ENCODE results near the gene CRYBG2.
"Not testable (repeated sequence)": the region's sequence is repeated elsewhere in the genome, so short reads cannot be mapped to it uniquely, and the experiment has no call there.

The CRYBG2 gene

GRCh38 chr1:26300578-26301275, 53.2 kb downstream of the CRYBG2 start:
- Mint-ChIP-seq H3K4me1 (peaks cover 39% of the 10 kb centered on the region), H3K27me3 (no peaks in the 10 kb centered on the region), H3K36me3 (peaks cover 21% of the 10 kb centered on the region), H3K9me3 (no peaks in the 10 kb centered on the region), H3K4me3 (no peak overlapping the region), H3K27ac (peak overlapping the region; percentile 75)
- no peak for ATAC-seq

GRCh38 chr1:26297791-26298124, 56.2 kb downstream of the CRYBG2 start:
- Mint-ChIP-seq H3K27ac (no peak overlapping the region), H3K4me1 (peaks cover 51% of the 10 kb centered on the region), H3K36me3 (peaks cover 26% of the 10 kb centered on the region), H3K27me3 (no peaks in the 10 kb centered on the region), H3K9me3 (no peaks in the 10 kb centered on the region), H3K4me3 (no peak overlapping the region)
- ATAC-seq, result no peak

- Mint-ChIP-seq H3K4me1 (peaks cover 56% of the 10 kb centered on the region), H3K4me3 (no peak overlapping the region), H3K9me3 (no peaks in the 10 kb centered on the region), H3K27me3 (no peaks in the 10 kb centered on the region), H3K27ac (peak overlapping the region; percentile 58), H3K36me3 (peaks cover 26% of the 10 kb centered on the region)
- no peak for ATAC-seq
Measured at GRCh38 chr1:26297057-26297790, 56.7 kb downstream of the CRYBG2 start.

- H3K27ac Mint-ChIP-seq, result peak overlapping the region; percentile 58
- ATAC-seq, result no peak
- H3K9me3 Mint-ChIP-seq, result no peaks in the 10 kb centered on the region
- H3K36me3 Mint-ChIP-seq, result peaks cover 26% of the 10 kb centered on the region
- H3K4me3 Mint-ChIP-seq, result no peak overlapping the region
- peaks cover 64% of the 10 kb centered on the region for H3K4me1 Mint-ChIP-seq
- H3K27me3 Mint-ChIP-seq, result no peaks in the 10 kb centered on the region
Measured at GRCh38 chr1:26296340-26297056, 57.4 kb downstream of the CRYBG2 start.

- Mint-ChIP-seq H3K4me1 (peaks cover 67% of the 10 kb centered on the region), H3K36me3 (peaks cover 19% of the 10 kb centered on the region), H3K9me3 (no peaks in the 10 kb centered on the region), H3K27me3 (no peaks in the 10 kb centered on the region), H3K4me3 (no peak overlapping the region), H3K27ac (peak overlapping the region; percentile 58)
- no peak for ATAC-seq
Measured at GRCh38 chr1:26295194-26296138, 58.5 kb downstream of the CRYBG2 start.

- Mint-ChIP-seq H3K36me3 (peaks cover 19% of the 10 kb centered on the region), H3K9me3 (no peaks in the 10 kb centered on the region), H3K4me3 (no peak overlapping the region), H3K27me3 (no peaks in the 10 kb centered on the region), H3K4me1 (peaks cover 68% of the 10 kb centered on the region), H3K27ac (peak overlapping the region; percentile 58)
- no peak for ATAC-seq
Measured at GRCh38 chr1:26293911-26294463, 59.9 kb downstream of the CRYBG2 start.

- ATAC-seq, H3K27me3 Mint-ChIP-seq, H3K9me3 Mint-ChIP-seq, H3K4me3 Mint-ChIP-seq: not testable (repeated sequence)
- Mint-ChIP-seq H3K4me1 (peaks cover 76% of the 10 kb centered on the region), H3K27ac (peak overlapping the region; percentile 95), H3K36me3 (peaks cover 19% of the 10 kb centered on the region)
Measured at GRCh38 chr1:26292735-26293134, 61.2 kb downstream of the CRYBG2 start.

- Mint-ChIP-seq H3K9me3 (no peaks in the 10 kb centered on the region), H3K27me3 (no peaks in the 10 kb centered on the region), H3K36me3 (peaks cover 17% of the 10 kb centered on the region), H3K4me3 (no peak overlapping the region), H3K27ac (peak overlapping the region; percentile 95), H3K4me1 (peaks cover 84% of the 10 kb centered on the region)
- ATAC-seq, result no peak
Measured at GRCh38 chr1:26291939-26292338, 62.0 kb downstream of the CRYBG2 start.

- peaks cover 87% of the 10 kb centered on the region for H3K4me1 Mint-ChIP-seq
- no peaks in the 10 kb centered on the region for H3K27me3 Mint-ChIP-seq
- peak overlapping the region; percentile 95 for H3K27ac Mint-ChIP-seq
- peaks cover 12% of the 10 kb centered on the region for H3K36me3 Mint-ChIP-seq
- H3K4me3 Mint-ChIP-seq, result no peak overlapping the region
- H3K9me3 Mint-ChIP-seq, result no peaks in the 10 kb centered on the region
- ATAC-seq, result no peak
Measured at GRCh38 chr1:26291433-26291832, 62.5 kb downstream of the CRYBG2 start.

GRCh38 chr1:26290882-26291261, 63.1 kb downstream of the CRYBG2 start:
- peaks cover 86% of the 10 kb centered on the region for H3K4me1 Mint-ChIP-seq
- no peak overlapping the region for H3K4me3 Mint-ChIP-seq
- no peaks in the 10 kb centered on the region for H3K27me3 Mint-ChIP-seq
- H3K9me3 Mint-ChIP-seq, result no peaks in the 10 kb centered on the region
- peaks cover 7% of the 10 kb centered on the region for H3K36me3 Mint-ChIP-seq
- H3K27ac Mint-ChIP-seq, result peak overlapping the region; percentile 95
- no peak for ATAC-seq

GRCh38 chr1:26290122-26290881, 63.6 kb downstream of the CRYBG2 start:
- Mint-ChIP-seq H3K27ac (peak overlapping the region; percentile 95), H3K4me3 (peak overlapping the region; percentile 36)
- ATAC-seq, result peak; percentile 0

GRCh38 chr1:26289158-26290059, 64.5 kb downstream of the CRYBG2 start:
- Mint-ChIP-seq H3K9me3 (no peaks in the 10 kb centered on the region), H3K36me3 (peaks cover 7% of the 10 kb centered on the region)

More at GRCh38 chr1:26290122-26290881, 63.6 kb downstream of the CRYBG2 start:
- Mint-ChIP-seq H3K27me3 (no peaks in the 10 kb centered on the region), H3K9me3 (no peaks in the 10 kb centered on the region), H3K36me3 (peaks cover under 1% of the 10 kb centered on the region), H3K4me1 (peaks cover 86% of the 10 kb centered on the region)

GRCh38 chr1:26288311-26288941, 65.5 kb downstream of the CRYBG2 start:
- H3K27ac Mint-ChIP-seq, result peak overlapping the region; percentile 95
- peak; percentile 10 for ATAC-seq
- H3K4me1 Mint-ChIP-seq, result peaks cover 98% of the 10 kb centered on the region
- H3K9me3 Mint-ChIP-seq, result no peaks in the 10 kb centered on the region
- peaks cover 10% of the 10 kb centered on the region for H3K36me3 Mint-ChIP-seq
- H3K27me3 Mint-ChIP-seq, result no peaks in the 10 kb centered on the region
- H3K4me3 Mint-ChIP-seq, result no peak overlapping the region

More at GRCh38 chr1:26289158-26290059, 64.5 kb downstream of the CRYBG2 start:
- H3K4me1 Mint-ChIP-seq, result peaks cover 88% of the 10 kb centered on the region
- ATAC-seq, result peak; percentile 79
- H3K27ac Mint-ChIP-seq, result peak overlapping the region; percentile 95
- H3K27me3 Mint-ChIP-seq, result no peaks in the 10 kb centered on the region
- H3K4me3 Mint-ChIP-seq, result peak overlapping the region; percentile 36

Data from stimulated activated memory B cell treated with anti-CD40 and anti-IgM and Interleukin-4, amounts not matched to agents 10 μg/mL and 1 μg/mL and 100 μg/mL, for 72 hours (primary cell).